Ovary (tissue), 10 donors: Measurements from ENCODE around the gene ATP5F1B. TPM values are rescaled to one million over a fixed set of nuclear protein-coding genes. Genes with fewer than 3 reads are reported as not detected.

Source experiments
- DNase-seq, 5 donors: peaks; one replicate each; pipeline ENCODE4 v3.0.0-alpha.2; 2019 to 2020
- H3K27ac ChIP-seq, 2 donors: fragments of 200-600 bp; one replicate each; pipeline versions ENCODE4 v1.5.1 to v1.8.0; 2019 to 2022
- H3K27me3 ChIP-seq: fragments of 200-600 bp; one replicate; pipeline ENCODE4 v1.8.0; 2022
- H3K36me3 ChIP-seq: fragments of 200-600 bp; sonication (generic); one replicate; pipeline ENCODE4 v1.5.1; 2019
- H3K4me1 ChIP-seq: one replicate; pipeline ENCODE4 v1.8.1; 2013; ENCODE audit warnings: mild to moderate bottlenecking, moderate library complexity; ENCODE audit not compliant: insufficient read depth
- H3K4me3 ChIP-seq: fragments of 200-600 bp; sonication (generic); one replicate; pipeline ENCODE4 v1.5.1; 2017
- H3K9me3 ChIP-seq, 2 donors: fragments of 200-600 bp in 1 of 2; sonication (generic) in 1 of 2; one replicate each; pipeline versions ENCODE4 v1.5.1 to v1.8.1; 2013 to 2019; ENCODE audit warnings: mild to moderate bottlenecking in 1 of 2, moderate library complexity in 1 of 2
- CTCF ChIP-seq, 3 donors: fragments of 450-650 bp in 2 of 3; fragments of 200-600 bp in 1 of 3; IDR thresholded peaks; one replicate each; pipeline versions ENCODE4 v1.5.1 to v1.8.0; 2016 to 2022; ENCODE audit warnings: antibody characterized with exemption in 3 of 3, mild to moderate bottlenecking in 1 of 3
- EP300 ChIP-seq: sonication (generic); formaldehyde crosslinking; IDR thresholded peaks from one replicate; pipeline ENCODE4 v1.6.1; 2017; ENCODE audit warnings: antibody characterized with exemption
- POLR2A ChIP-seq: fragments of 450-650 bp; IDR thresholded peaks from one replicate; pipeline ENCODE4 v1.6.1; 2017; ENCODE audit warnings: antibody characterized with exemption, mild to moderate bottlenecking, moderate library complexity
- WGBS, 3 donors: extraction: QIAGEN DNeasy Blood & Tissue Kit in 1 of 3; methylation state at CpG; one replicate each; pipeline versions ENCODE4 v1.1.5 to v1.1.7; 2013 to 2017; 5-methylcytosine and 5-hydroxymethylcytosine counted together
- intact Hi-C, 4 donors: fragments of 100-400 bp; cut with DNase I; formaldehyde crosslinking; loops; one replicate each; pipeline versions ENCODE4 v1.11.0 to v1.15.1; 2022 to 2023
- long read RNA-seq, 3 donors: library from polyadenylated mRNA in 2 of 3; unstranded in 2 of 3; transcript quantifications; one replicate each; pipeline ENCODE4 v2.0.0 and lab custom pipeline, GENCODE V29; 2021 to 2026
- polyA plus RNA-seq, 2 donors: library from polyadenylated mRNA; stranded (reverse); fragments of 200-250 nt in 1 of 2; fragments of 350-450 nt in 1 of 2; fragmentation: Illumina TruSeq in 1 of 2; extraction: RNeasy Lipid Tissue Mini Kit (QIAGEN cat#74804) in 1 of 2; gene quantifications; one replicate each; pipeline ENCODE4 v1.2.3, GENCODE V29; 2013 to 2014
- total RNA-seq, 7 donors: library from RNA; depleted of rRNA in 2 of 7; stranded (reverse); fragments of >200 nt in 2 of 7; fragmentation: NEBNext Ultra II Directional in 3 of 7; extraction: Animal tissue kit (Norgen Biotek cat#: 25700) in 3 of 7; gene quantifications; one replicate each; pipeline versions ENCODE4 v1.1.0 to v1.2.4, GENCODE V29; 2016 to 2023
- donor health status: DM: no; HTN: no; CAD: no; lungs with moderate emphysema.
- donor health status: DM: no; HTN: no; CAD: no.
- donor health status: Bipolar disorder and iron deficiency.
- donor health status: DM: yes; HTN: yes; CAD: no.
- donor health status: DM: no; HTN: no; CAD: no.
- donor health status: DM: yes; HTN: yes; CAD: no.

Gene ATP5F1B
- total RNA-seq (100 to 1,000 TPM; 201 to 334 (median 273) TPM), polyA plus RNA-seq (100 to 1,000 TPM; 237 to 809 TPM)
- long read RNA-seq, donor 1, transcript ATP5F1B-201 (10 exons, 1,839 nt): major isoform, 729 of 776 reads
- long read RNA-seq, donor 1, partial matches to known transcripts: 24 of 776 reads
- long read RNA-seq, donor 1, other reads (novel, unspliced or antisense): 23 of 776 reads
- long read RNA-seq, donor 2, transcript ATP5F1B-208 (2 exons, 457 nt): minor isoform, 15 of 758 reads
- long read RNA-seq, donor 2, transcript ATP5F1B-201 (10 exons, 1,839 nt): major isoform, 163 of 758 reads
- long read RNA-seq, donor 2, partial matches to known transcripts: 562 of 758 reads
- long read RNA-seq, donor 2, other reads (novel, unspliced or antisense): 15 of 758 reads
- long read RNA-seq, donor 3, transcript ATP5F1B-201 (10 exons, 1,839 nt): major isoform, 152 of 181 reads
- long read RNA-seq, donor 3, partial matches to known transcripts: 12 of 181 reads
- long read RNA-seq, donor 3, other reads (novel, unspliced or antisense): 16 of 181 reads

GRCh38 chr12:56645717-56646446 lies at the start of gene ATP5F1B:
Gene ATP5F1B (minus strand): TSS chr12:56645984. CDS start chr12:56645963, 21 bp downstream.
- DNase-seq: peak; percentile 92 to 97 (median 95)
- WGBS, 3 donors: 0 to 1% (median 1%) methylated on average over 28 to 39 of the region's 39 CpGs
- intact Hi-C loops: loop anchor here in 1 of 4 donors (2.0 kb wide), 1 partner anchor 79 kb away; the partner anchor contains the start of gene NACA
- TF ChIP-seq EP300 (no peak), POLR2A (peak; percentile 89), CTCF (IDR thresholded peaks at IDR 0.05) (no peak)
- H3K4me1 ChIP-seq: peaks cover 4% of the 10 kb centered on the region
- no peaks in the 10 kb centered on the region for H3K9me3 ChIP-seq
- H3K27me3 ChIP-seq: no peaks in the 10 kb centered on the region
- peak within 1 kb of the TSS; percentile 97 for H3K4me3 ChIP-seq
- no peaks in the 10 kb centered on the region for H3K36me3 ChIP-seq
- H3K27ac ChIP-seq: peak within 1 kb of the TSS; percentile 86 to 89

GRCh38 chr12:56694161-56694560 lies 48.4 kb upstream of the ATP5F1B start:
- H3K27ac ChIP-seq: no peak overlapping the region
- H3K36me3 ChIP-seq: no peaks in the 10 kb centered on the region
- H3K4me3 ChIP-seq: no peak overlapping the region
- H3K27me3 ChIP-seq: no peaks in the 10 kb centered on the region
- TF ChIP-seq POLR2A (no peak), CTCF (IDR thresholded peaks at IDR 0.05) (no peak), EP300 (no peak)
- H3K4me1 ChIP-seq: peaks cover under 1% of the 10 kb centered on the region
- intact Hi-C loops: no loop called here
- H3K9me3 ChIP-seq: no peaks in the 10 kb centered on the region
- WGBS, 3 donors: 75 to 79% (median 75%) methylated on average over 5 of the region's 5 CpGs
- DNase-seq: peak in 1 of 5 donors; percentile 3

GRCh38 chr12:56688846-56689109 lies 43.0 kb upstream of the ATP5F1B start:
- H3K27me3 ChIP-seq: no peaks in the 10 kb centered on the region
- TF ChIP-seq CTCF (IDR thresholded peaks at IDR 0.05) (no peak), POLR2A (no peak), EP300 (no peak)
- intact Hi-C loops: loop anchor here in 3 of 4 donors (2.0 to 5.0 kb wide), 3 partner anchors 34 to 51 kb away; partner anchors contain the start of gene NACA (in 1 of the 3)
- H3K9me3 ChIP-seq: no peaks in the 10 kb centered on the region
- no peaks in the 10 kb centered on the region for H3K36me3 ChIP-seq
- DNase-seq: no peak
- peak overlapping the region; percentile 99 to 100 for H3K27ac ChIP-seq
- WGBS, 3 donors: 0 to 2% (median 1%) methylated on average over 7 of the region's 7 CpGs
- peak overlapping the region; percentile 50 for H3K4me3 ChIP-seq
- H3K4me1 ChIP-seq: peaks cover 5% of the 10 kb centered on the region

GRCh38 chr12:56688129-56688845 lies 42.5 kb upstream of the ATP5F1B start, which contains the start of gene PTGES3:
Gene PTGES3 (minus strand): TSS chr12:56688284. CDS start chr12:56687999, 285 bp downstream.
- no peaks in the 10 kb centered on the region for H3K9me3 ChIP-seq
- DNase-seq: peak; percentile 97 to 99 (median 98)
- WGBS, 3 donors: 0% methylated on average over 54 to 64 of the region's 64 CpGs
- no peaks in the 10 kb centered on the region for H3K36me3 ChIP-seq
- peak; percentile 94 for TF ChIP-seq POLR2A
- TF ChIP-seq EP300: peak; percentile 49
- peak in 1 of 3 donors; percentile 11 for TF ChIP-seq CTCF (IDR thresholded peaks at IDR 0.05)
- peaks cover 5% of the 10 kb centered on the region for H3K4me1 ChIP-seq
- intact Hi-C loops: loop anchor here in 3 of 4 donors (2.0 to 5.0 kb wide), 3 partner anchors 34 to 51 kb away; partner anchors contain the start of gene NACA (in 1 of the 3)
- H3K27me3 ChIP-seq: no peaks in the 10 kb centered on the region
- peak within 1 kb of the TSS; percentile 99 to 100 for H3K27ac ChIP-seq
- H3K4me3 ChIP-seq: peak within 1 kb of the TSS; percentile 93
